ENCODE measurements around the gene DDX21. TPM values are rescaled to one million over a fixed set of nuclear protein-coding genes. Genes with fewer than 3 reads are reported as not detected.

The DDX21 gene
- total RNA-seq, 1 experiment from 2014 or later, result 88.0 TPM

- intact Hi-C loops (cut with micrococcal nuclease; ENCODE audit: unreplicated experiment), result no loop called here
- Histone ChIP-seq H3K36me3 (ENCODE audit: low read depth) (peaks cover 66% of the 10 kb centered on the region), H3K4me1 (replicated peaks; ENCODE audit: insufficient read depth) (no peaks in the 10 kb centered on the region), H3K79me2 (ENCODE audit: low read depth) (no peaks in the 10 kb centered on the region), H3K9me3 (ENCODE audit: insufficient read depth, low read depth) (no peaks in the 10 kb centered on the region), H2AFZ (no peak overlapping the region), H3K27ac (no peak overlapping the region), H3K9me2 (ENCODE audit: insufficient read depth) (no peaks in the 10 kb centered on the region), H3K4me3 (no peak overlapping the region), H3K4me2 (no peak overlapping the region), H3F3A (ENCODE audit: insufficient read depth, low read depth) (peaks cover 88% of the 10 kb centered on the region), H3K27me3 (ENCODE audit: insufficient read depth, low read depth) (no peaks in the 10 kb centered on the region), H4K20me1 (ENCODE audit: insufficient read depth) (peaks cover 66% of the 10 kb centered on the region)
- ChIA-PET CTCF (interaction anchor here (0.5 kb wide), 1 partner anchor 593 kb away, joined by 16 read pairs; no protein-coding TSS in a partner anchor), POLR2A (ENCODE audit: unreplicated experiment) (no interaction called here)
- no TSS peak for BruUV-seq (replicated peaks)
- no peak for DNase-seq
- TF ChIP-seq, protein P1, sequence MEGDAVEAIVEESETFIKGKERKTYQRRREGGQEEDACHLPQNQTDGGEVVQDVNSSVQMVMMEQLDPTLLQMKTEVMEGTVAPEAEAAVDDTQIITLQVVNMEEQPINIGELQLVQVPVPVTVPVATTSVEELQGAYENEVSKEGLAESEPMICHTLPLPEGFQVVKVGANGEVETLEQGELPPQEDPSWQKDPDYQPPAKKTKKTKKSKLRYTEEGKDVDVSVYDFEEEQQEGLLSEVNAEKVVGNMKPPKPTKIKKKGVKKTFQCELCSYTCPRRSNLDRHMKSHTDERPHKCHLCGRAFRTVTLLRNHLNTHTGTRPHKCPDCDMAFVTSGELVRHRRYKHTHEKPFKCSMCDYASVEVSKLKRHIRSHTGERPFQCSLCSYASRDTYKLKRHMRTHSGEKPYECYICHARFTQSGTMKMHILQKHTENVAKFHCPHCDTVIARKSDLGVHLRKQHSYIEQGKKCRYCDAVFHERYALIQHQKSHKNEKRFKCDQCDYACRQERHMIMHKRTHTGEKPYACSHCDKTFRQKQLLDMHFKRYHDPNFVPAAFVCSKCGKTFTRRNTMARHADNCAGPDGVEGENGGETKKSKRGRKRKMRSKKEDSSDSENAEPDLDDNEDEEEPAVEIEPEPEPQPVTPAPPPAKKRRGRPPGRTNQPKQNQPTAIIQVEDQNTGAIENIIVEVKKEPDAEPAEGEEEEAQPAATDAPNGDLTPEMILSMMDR (conservative IDR thresholded peaks at IDR 0.05), result peak; percentile 42; the same call in 1 of the 2 replicates
- no peak for TF ChIP-seq EZH2 (IDR thresholded peaks at IDR 0.05; ENCODE audit: low read depth)
These were observed 25.1 kb downstream of the DDX21 start for GRCh38 chr10:68981074-68981473.

GRCh38 chr10:68982389-68982788 is 26.4 kb downstream of the DDX21 start:
- no peak for DNase-seq
- Histone ChIP-seq H2AFZ (no peak overlapping the region), H3K27me3 (ENCODE audit: insufficient read depth, low read depth) (no peaks in the 10 kb centered on the region), H3K79me2 (ENCODE audit: low read depth) (no peaks in the 10 kb centered on the region), H3K4me1 (replicated peaks; ENCODE audit: insufficient read depth) (no peaks in the 10 kb centered on the region), H3K4me2 (no peak overlapping the region), H3K9me3 (ENCODE audit: insufficient read depth, low read depth) (no peaks in the 10 kb centered on the region), H3K4me3 (no peak overlapping the region), H4K20me1 (ENCODE audit: insufficient read depth) (peaks cover 61% of the 10 kb centered on the region), H3K36me3 (ENCODE audit: low read depth) (peaks cover 56% of the 10 kb centered on the region), H3K27ac (no peak overlapping the region), H3F3A (ENCODE audit: insufficient read depth, low read depth) (peaks cover 94% of the 10 kb centered on the region), H3K9me2 (ENCODE audit: insufficient read depth) (no peaks in the 10 kb centered on the region)
- TF ChIP-seq, protein P1 (conservative IDR thresholded peaks at IDR 0.05), result no peak
- no peak for TF ChIP-seq EZH2 (IDR thresholded peaks at IDR 0.05; ENCODE audit: low read depth)
- CTCF ChIA-PET, result no interaction called here
- POLR2A ChIA-PET (ENCODE audit: unreplicated experiment), result no interaction called here
- BruUV-seq (replicated peaks), result no TSS peak
- intact Hi-C loops (cut with micrococcal nuclease; ENCODE audit: unreplicated experiment), result no loop called here

- ChIA-PET CTCF (interaction anchor here (0.6 kb wide), 1 partner anchor 168 kb away, joined by 4 read pairs; no protein-coding TSS in a partner anchor), POLR2A (ENCODE audit: unreplicated experiment) (interaction anchor here (0.5 kb wide), 1 partner anchor 361 kb away, joined by 7 read pairs; no protein-coding TSS in a partner anchor)
- no peak overlapping the region for H2AFZ ChIP-seq
- no peak overlapping the region for H3K27ac ChIP-seq
- no peak for DNase-seq
- H3K9me3 ChIP-seq (ENCODE audit: insufficient read depth, low read depth), result no peaks in the 10 kb centered on the region
- intact Hi-C loops (cut with micrococcal nuclease; ENCODE audit: unreplicated experiment), result loop anchor here (1.0 to 5.0 kb wide), 3 partner anchors 137 to 420 kb away; partner anchors contain the start of gene VPS26A
- peaks cover 36% of the 10 kb centered on the region for H3K79me2 ChIP-seq (ENCODE audit: low read depth)
- peaks cover 58% of the 10 kb centered on the region for H3F3A ChIP-seq (ENCODE audit: insufficient read depth, low read depth)
- H3K4me2 ChIP-seq, result peak overlapping the region; percentile 76
- BruUV-seq (replicated peaks), result no TSS peak
- no peaks in the 10 kb centered on the region for H3K27me3 ChIP-seq (ENCODE audit: insufficient read depth, low read depth)
- no peaks in the 10 kb centered on the region for H3K9me2 ChIP-seq (ENCODE audit: insufficient read depth)
- peaks cover 24% of the 10 kb centered on the region for H4K20me1 ChIP-seq (ENCODE audit: insufficient read depth)
- H3K4me3 ChIP-seq, result no peak overlapping the region
- H3K36me3 ChIP-seq (ENCODE audit: low read depth), result peaks cover 20% of the 10 kb centered on the region; the same call in 1 of the 2 replicates
- H3K4me1 ChIP-seq (replicated peaks; ENCODE audit: insufficient read depth), result peaks cover 19% of the 10 kb centered on the region
- no peak for TF ChIP-seq EZH2 (IDR thresholded peaks at IDR 0.05; ENCODE audit: low read depth)
- TF ChIP-seq, protein P1 (conservative IDR thresholded peaks at IDR 0.05), result no peak
These were observed 31.6 kb downstream of the DDX21 start for GRCh38 chr10:68987611-68988010.
